Measurements from ENCODE around the gene GRIPAP1. TPM values are rescaled to one million over a fixed set of nuclear protein-coding genes. Genes with fewer than 3 reads are reported as not detected.

GRIPAP1 gene
- total RNA-seq, 3 donors from 2014 or later (not counting 1 experiment from before 2014, with no cell fraction given): 120 to 141 (median 131) TPM

GRCh38 chrX:48923771-48924170, 78.3 kb downstream of the GRIPAP1 start:
- TF ChIP-seq CTCF (IDR thresholded peaks at IDR 0.05): no peak
- peak overlapping the region; percentile 43 for H3K4me3 Mint-ChIP-seq
- peaks cover 11% of the 10 kb centered on the region for H3K36me3 ChIP-seq (ENCODE audit: control insufficient read depth, insufficient read depth, low read length)

More at GRCh38 chrX:48923771-48924170, 78.3 kb downstream of the GRIPAP1 start:
- peak overlapping the region; percentile 57 for H3K27ac ChIP-seq (ENCODE audit: low read length)
- Mint-ChIP-seq H3K9me3 (no peaks in the 10 kb centered on the region), H3K4me1 (peaks cover 34 to 44% of the 10 kb centered on the region in 2 donors), H3K27ac (peak overlapping the region; percentile 57 to 86), H3K27me3 (ENCODE audit: low read depth in 2 of 2) (no peaks in the 10 kb centered on the region), H3K36me3 (no peaks in the 10 kb centered on the region)
- H3K27me3 ChIP-seq (ENCODE audit: control insufficient read depth, insufficient read depth, low read length): no peaks in the 10 kb centered on the region
- peaks cover 77% of the 10 kb centered on the region for H3K4me1 ChIP-seq (ENCODE audit: control insufficient read depth, insufficient read depth, low read length)
- H3K4me3 ChIP-seq (ENCODE audit: low read length): no peak overlapping the region
- WGBS (ENCODE audit: insufficient coverage): 73% methylated on average over 13 of the region's 13 CpGs
- no peak for ATAC-seq
- DNase-seq: no peak
- no peaks in the 10 kb centered on the region for H3K9me3 ChIP-seq (ENCODE audit: control insufficient read depth, insufficient read depth, low read length)
- intact Hi-C loops (cut with micrococcal nuclease): no loop called here

Other genes with a start within 250 kb of the GRIPAP1 start
- gene GLOD5, start 240.5 kb downstream of the GRIPAP1 start, total RNA-seq: not detected
- gene GATA1, start 215.7 kb downstream of the GRIPAP1 start, total RNA-seq: 1 to 10 TPM in 1 of 3 donors, under 1 TPM in 2; 0.41 to 3.0 (median 0.49) TPM
- gene HDAC6, start 200.2 kb downstream of the GRIPAP1 start, total RNA-seq: 100 to 1,000 TPM in 2 of 3 donors, 10 to 100 TPM in 1; 97.4 to 118 (median 101) TPM
- not detected for gene ERAS, start 175.8 kb downstream of the GRIPAP1 start, total RNA-seq
- under 1 TPM in 2 of 3 donors, not detected in 1; 0.35 to 0.89 TPM for gene PCSK1N, start 166.7 kb downstream of the GRIPAP1 start, total RNA-seq
- gene TIMM17B, start 104.5 kb downstream of the GRIPAP1 start, total RNA-seq: 10 to 100 TPM; 40.3 to 45.6 (median 44.5) TPM
- gene PQBP1, start 104.3 kb downstream of the GRIPAP1 start, total RNA-seq: 10 to 100 TPM; 57.2 to 62.0 (median 59.1) TPM
- 10 to 100 TPM; 16.5 to 30.1 (median 18.3) TPM for gene SLC35A2, start 90.6 kb downstream of the GRIPAP1 start, total RNA-seq
- gene PIM2, start 83.2 kb downstream of the GRIPAP1 start, total RNA-seq: 100 to 1,000 TPM; 134 to 173 (median 150) TPM
- gene OTUD5, start 44.7 kb downstream of the GRIPAP1 start, total RNA-seq: 100 to 1,000 TPM in 1 of 3 donors, 10 to 100 TPM in 2; 92.2 to 106 (median 92.5) TPM
- 1 to 10 TPM; 2.7 to 3.6 (median 3.0) TPM for gene KCND1, start 30.4 kb downstream of the GRIPAP1 start, total RNA-seq
- 10 to 100 TPM; 43.8 to 57.5 (median 43.9) TPM for gene TFE3, start 41.1 kb upstream of the GRIPAP1 start, total RNA-seq
- gene CCDC120, start 56.7 kb upstream of the GRIPAP1 start, total RNA-seq: 10 to 100 TPM; 12.5 to 14.2 (median 13.0) TPM
- 10 to 100 TPM; 18.1 to 24.8 (median 19.9) TPM for gene PRAF2, start 71.7 kb upstream of the GRIPAP1 start, total RNA-seq
- 100 to 1,000 TPM; 116 to 142 (median 134) TPM for gene WDR45, start 77.6 kb upstream of the GRIPAP1 start, total RNA-seq
- gene GPKOW, start 121.5 kb upstream of the GRIPAP1 start, total RNA-seq: 10 to 100 TPM; 22.4 to 26.0 (median 25.3) TPM
- 1 to 10 TPM in 2 of 3 donors, under 1 TPM in 1; 1.00 to 1.7 (median 1.2) TPM for gene MAGIX, start 160.5 kb upstream of the GRIPAP1 start, total RNA-seq
- gene PLP2, start 169.6 kb upstream of the GRIPAP1 start, total RNA-seq: 10 to 100 TPM; 29.3 to 69.7 (median 34.8) TPM
- 1 to 10 TPM; 6.2 to 7.9 (median 6.3) TPM for gene PRICKLE3, start 184.1 kb upstream of the GRIPAP1 start, total RNA-seq
- gene SYP, start 197.9 kb upstream of the GRIPAP1 start, total RNA-seq: 1 to 10 TPM in 1 of 3 donors, under 1 TPM in 2; 0.36 to 1.0 (median 0.80) TPM
- 1 to 10 TPM in 1 of 3 donors, under 1 TPM in 2; 0.48 to 1.1 (median 0.66) TPM for gene CACNA1F, start 231.1 kb upstream of the GRIPAP1 start, total RNA-seq
- gene CCDC22, start 233.2 kb upstream of the GRIPAP1 start, total RNA-seq: 10 to 100 TPM; 19.6 to 22.8 (median 22.1) TPM